Panc1 (cell line): ENCODE results near the gene CGN. TPM values are rescaled to one million over a fixed set of nuclear protein-coding genes. Genes with fewer than 3 reads are reported as not detected.

Source experiments
- ATAC-seq: fragments of 200-7000 bp; cut with Tn5 transposase; 2 replicates; pipeline ENCODE4 v1.9.1; 2020; ENCODE audit warnings: mild to moderate bottlenecking, moderate library complexity
- BruUV-seq: library from RNA; stranded (reverse); fragments of 400-500 nt; replicated peaks from 2 replicates; lab custom pipeline; 2021; lab: Mats Ljungman, UMichigan
- CTCF ChIA-PET: fragments of 300-600 bp; sonication (Branson Sonifier 250); formaldehyde crosslinking; loops from one replicate; lab custom pipeline; 2022; ENCODE audit warnings: antibody characterized with exemption; lab: Charles Lee
- POLR2A ChIA-PET: fragments of 300-600 bp; sonication (Branson Sonifier 250); formaldehyde crosslinking; loops from one replicate; lab custom pipeline; 2022; ENCODE audit warnings: antibody characterized with exemption; lab: Charles Lee
- DNase-seq: peaks from one replicate; pipeline ENCODE4 v3.0.0-alpha.2; 2010; ENCODE audit warnings: low read depth, low spot score
- H3K27ac ChIP-seq: 2 replicates; pipeline ENCODE4 v1.5.1; 2011; ENCODE audit warnings: mild to moderate bottlenecking, low read length, inconsistent platforms
- H3K27me3 ChIP-seq: fragments of 200-500 bp; sonication (Bioruptor generic); 2 replicates; pipeline ENCODE4 v1.6.0; 2014; ENCODE audit warnings: low read length, inconsistent platforms; ENCODE audit not compliant: control insufficient read depth, insufficient read depth
- H3K36me3 ChIP-seq: fragments of 200-500 bp; sonication (Bioruptor generic); 2 replicates; pipeline ENCODE4 v1.5.1; 2014; ENCODE audit warnings: inconsistent platforms, mild to moderate bottlenecking, low read length, moderate library complexity; ENCODE audit not compliant: control insufficient read depth, insufficient read depth
- H3K4me1 ChIP-seq: 2 replicates; pipeline ENCODE4 v1.5.1; 2011; ENCODE audit warnings: inconsistent platforms, mild to moderate bottlenecking, low read length, moderate library complexity; ENCODE audit not compliant: control insufficient read depth, insufficient read depth
- H3K4me3 ChIP-seq, 2 experiments: 2 replicates each; pipeline ENCODE4 v1.5.1; 2011 to 2012; ENCODE audit warnings: low read depth in 2 of 2, low read length in 2 of 2, mild to moderate bottlenecking in 2 of 2, inconsistent platforms in 1 of 2, moderate library complexity in 1 of 2
- H3K9me3 ChIP-seq: fragments of 200-500 bp; sonication (Bioruptor generic); 2 replicates; pipeline ENCODE4 v1.5.1; 2014; ENCODE audit warnings: low read depth, mild to moderate bottlenecking, inconsistent platforms, low read length, moderate library complexity; ENCODE audit not compliant: control insufficient read depth, insufficient read depth
- CTCF ChIP-seq: fragments of 450-650 bp; IDR thresholded peaks from 2 replicates; pipeline ENCODE4 v1.5.1; 2017; ENCODE audit warnings: mild to moderate bottlenecking
- POLR2AphosphoS5 ChIP-seq: IDR thresholded peaks from 2 replicates; pipeline ENCODE4 v1.6.1; 2012; ENCODE audit warnings: mild to moderate bottlenecking, low read depth, low read length, moderate library complexity
- REST ChIP-seq, 2 experiments: IDR thresholded peaks; 2 replicates each; pipeline ENCODE4 v1.6.1; 2011 to 2012; ENCODE audit warnings: low read depth in 2 of 2, control low read depth in 1 of 2, low read length in 1 of 2, mild to moderate bottlenecking in 1 of 2, moderate library complexity in 1 of 2; ENCODE audit not compliant: insufficient read depth in 1 of 2
- SIN3A ChIP-seq: IDR thresholded peaks from 2 replicates; pipeline ENCODE4 v1.6.1; 2012; ENCODE audit warnings: low read depth, mild to moderate bottlenecking, low read length, moderate library complexity, borderline replicate concordance; ENCODE audit not compliant: insufficient read depth
- TCF7L2 ChIP-seq: IDR thresholded peaks from 2 replicates; pipeline ENCODE4 v1.6.1; 2011; ENCODE audit warnings: mild to moderate bottlenecking, low read depth, low read length, inconsistent platforms
- in situ Hi-C: cut with HindIII; loops from 2 replicates; pipeline ENCODE4 v1.10.0; 2016; ENCODE audit warnings: low sequenced_read_pairs, low pct_unique_long_range_greater_than_20kb
- intact Hi-C: fragments of 100-400 bp; cut with micrococcal nuclease; formaldehyde crosslinking; loops from one replicate; pipeline ENCODE4 v1.10.0; 2022; ENCODE audit not compliant: unreplicated experiment
- total RNA-seq: library from RNA; stranded (reverse); gene quantifications from one replicate; pipeline ENCODE4 v1.2.1, GENCODE V29; 2021; ENCODE audit not compliant: unreplicated experiment

The CGN gene
- total RNA-seq, 1 experiment from 2014 or later = 10.2 TPM

GRCh38 chr1:151549199-151549598 is 38.0 kb downstream of the CGN start:
- BruUV-seq = no TSS peak
- Histone ChIP-seq H3K4me3 (peak overlapping the region in 1 of 2 experiments; percentile 22; a peak in 2 of 4 replicates), H3K27ac (peak overlapping the region; percentile 93), H3K9me3 (no peaks in the 10 kb centered on the region), H3K36me3 (no peaks in the 10 kb centered on the region), H3K4me1 (peaks cover 82% of the 10 kb centered on the region), H3K27me3 (no peaks in the 10 kb centered on the region)
- TF ChIP-seq POLR2AphosphoS5 = no peak
- TF ChIP-seq TCF7L2 = 0 out of 2 replicates have a peak, but pooled peaks have one; percentile 9
- TF ChIP-seq REST (IDR thresholded peaks at IDR 0.05; ENCODE audit: insufficient read depth in 1 of 2, low read depth in 2 of 2, low read length in 1 of 2) = no peak; a peak in 1 of 4 replicates
- no peak for TF ChIP-seq SIN3A
- no peak for TF ChIP-seq CTCF
- in situ Hi-C loops = no loop called here
- intact Hi-C loops = loop anchor here (10.0 kb wide), 1 partner anchor 104 kb away; no protein-coding TSS in a partner anchor
- DNase-seq (no peak), ATAC-seq (no peak; the same call in none of the 2 replicates)
- ChIA-PET CTCF (no interaction called here), POLR2A (interaction anchor here (0.5 kb wide), 1 partner anchor 64 kb away, joined by 4 read pairs; no protein-coding TSS in a partner anchor)

GRCh38 chr1:151553659-151554058 is 42.5 kb downstream of the CGN start:
- TSS peak; percentile 38 for BruUV-seq
- DNase-seq (no peak), ATAC-seq (no peak)
- in situ Hi-C loops (no loop called here), intact Hi-C loops (no loop called here)
- CTCF ChIA-PET = no interaction called here
- Histone ChIP-seq H3K27me3 (no peaks in the 10 kb centered on the region), H3K4me3 (no peak overlapping the region), H3K27ac (peak overlapping the region; percentile 41; the same call in 1 of the 2 replicates), H3K36me3 (no peaks in the 10 kb centered on the region), H3K4me1 (peaks cover 46% of the 10 kb centered on the region), H3K9me3 (no peaks in the 10 kb centered on the region)
- no peak for TF ChIP-seq CTCF
- no peak for TF ChIP-seq SIN3A
- TF ChIP-seq TCF7L2 = no peak
- no peak for TF ChIP-seq REST (IDR thresholded peaks at IDR 0.05; ENCODE audit: insufficient read depth in 1 of 2, low read depth in 2 of 2, low read length in 1 of 2)
- no peak for TF ChIP-seq POLR2AphosphoS5
- POLR2A ChIA-PET = no interaction called here
